ENCODE data around the gene ZBTB16.

The ZBTB16 gene

GRCh38 chr11:114173843-114174242 is 114.3 kb downstream of the ZBTB16 start:
- Histone ChIP-seq H3K27me3 (replicated peaks; ENCODE audit: control insufficient read depth, insufficient read depth, low read length) (no peaks in the 10 kb centered on the region; the same call in none of the 2 replicates), H3K36me3 (ENCODE audit: control insufficient read depth, insufficient read depth, low read length) (no peaks in the 10 kb centered on the region), H3K4me3 (replicated peaks; ENCODE audit: low read depth, low read length) (no peak overlapping the region)
- DNase-seq (ENCODE audit: extremely low read depth, insufficient read length), result no peak
- no peak for TF ChIP-seq CTCF (IDR thresholded peaks at IDR 0.05; ENCODE audit: insufficient read depth, low read length, poor library complexity, severe bottlenecking)

- Histone ChIP-seq H3K36me3 (ENCODE audit: control insufficient read depth, insufficient read depth, low read length) (no peaks in the 10 kb centered on the region), H3K4me3 (replicated peaks; ENCODE audit: low read depth, low read length) (no peak overlapping the region), H3K27me3 (replicated peaks; ENCODE audit: control insufficient read depth, insufficient read depth, low read length) (no peaks in the 10 kb centered on the region; the same call in none of the 2 replicates)
- no peak for DNase-seq (ENCODE audit: extremely low read depth, insufficient read length)
- TF ChIP-seq CTCF (IDR thresholded peaks at IDR 0.05; ENCODE audit: insufficient read depth, low read length, poor library complexity, severe bottlenecking), result no peak
These were observed 115.4 kb downstream of the ZBTB16 start for GRCh38 chr11:114174712-114175495.

GRCh38 chr11:114175706-114176105 is 116.2 kb downstream of the ZBTB16 start:
- Histone ChIP-seq H3K36me3 (ENCODE audit: control insufficient read depth, insufficient read depth, low read length) (no peaks in the 10 kb centered on the region), H3K27me3 (replicated peaks; ENCODE audit: control insufficient read depth, insufficient read depth, low read length) (no peaks in the 10 kb centered on the region; the same call in none of the 2 replicates), H3K4me3 (replicated peaks; ENCODE audit: low read depth, low read length) (no peak overlapping the region)
- DNase-seq (ENCODE audit: extremely low read depth, insufficient read length), result no peak
- no peak for TF ChIP-seq CTCF (IDR thresholded peaks at IDR 0.05; ENCODE audit: insufficient read depth, low read length, poor library complexity, severe bottlenecking)

- no peaks in the 10 kb centered on the region for H3K36me3 ChIP-seq (ENCODE audit: control insufficient read depth, insufficient read depth, low read length)
- H3K27me3 ChIP-seq (replicated peaks; ENCODE audit: control insufficient read depth, insufficient read depth, low read length), result peaks cover 3% of the 10 kb centered on the region
- H3K4me3 ChIP-seq (replicated peaks; ENCODE audit: low read depth, low read length), result no peak overlapping the region
- no peak for DNase-seq (ENCODE audit: extremely low read depth, insufficient read length)
- TF ChIP-seq CTCF (IDR thresholded peaks at IDR 0.05; ENCODE audit: insufficient read depth, low read length, poor library complexity, severe bottlenecking), result no peak
These were observed 116.8 kb downstream of the ZBTB16 start for GRCh38 chr11:114176321-114176720.

DNA sequence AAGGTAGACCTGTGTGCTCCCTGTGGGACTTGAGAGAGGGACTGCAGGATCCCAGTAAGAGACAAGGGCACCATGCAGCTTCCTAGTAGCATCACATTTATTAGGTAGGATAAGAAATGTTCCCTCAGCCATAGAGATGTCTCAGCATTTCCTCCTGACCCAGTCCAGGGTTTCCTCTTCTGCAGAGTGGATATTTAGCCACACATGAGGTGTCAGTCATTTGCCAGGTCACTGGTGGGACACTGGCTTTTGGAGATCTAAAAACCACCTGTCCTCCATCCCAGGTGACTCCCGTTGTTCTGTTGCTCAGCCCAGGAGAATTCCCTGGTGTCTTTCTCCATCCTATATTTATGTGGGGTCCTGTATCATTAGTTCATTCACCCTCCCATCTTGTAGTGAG is 119.1 kb downstream of the ZBTB16 start:
- TF ChIP-seq CTCF (IDR thresholded peaks at IDR 0.05; ENCODE audit: insufficient read depth, low read length, poor library complexity, severe bottlenecking), result no peak
- Histone ChIP-seq H3K4me3 (replicated peaks; ENCODE audit: low read depth, low read length) (no peak overlapping the region), H3K36me3 (ENCODE audit: control insufficient read depth, insufficient read depth, low read length) (no peaks in the 10 kb centered on the region), H3K27me3 (replicated peaks; ENCODE audit: control insufficient read depth, insufficient read depth, low read length) (peaks cover 4% of the 10 kb centered on the region)
- DNase-seq (ENCODE audit: extremely low read depth, insufficient read length), result no peak
